22Rv1 (cell line): ENCODE results near the gene GABRB1.

Experiments used
- CTCF ChIP-seq: fragments of 450-650 bp; IDR thresholded peaks from 2 replicates; pipeline ENCODE4 v1.5.1; 2017; ENCODE audit warnings: mild to moderate bottlenecking
- ZFX ChIP-seq: fragments of 450-650 bp; IDR thresholded peaks from 2 replicates; pipeline ENCODE4 v1.6.1; 2017; ENCODE audit warnings: antibody characterized with exemption, borderline replicate concordance

- no peak for TF ChIP-seq CTCF
- no peak for TF ChIP-seq ZFX
Measured at GRCh38 chr4:47313384-47313783, 282.0 kb downstream of the GABRB1 start.
